Effector memory CD4-positive, alpha-beta T cell (primary cell): Measurements from ENCODE around the gene IGF2.

Experiments used
- DNase-seq, 3 donors: peaks; one replicate each; pipeline ENCODE4 v3.0.0-alpha.2; 2020
- H3K27ac ChIP-seq: 2 replicates; pipeline ENCODE4 v1.7.0; 2013; ENCODE audit warnings: mild to moderate bottlenecking, low read length, moderate library complexity; ENCODE audit not compliant: insufficient read depth, poor library complexity, severe bottlenecking
- H3K27me3 ChIP-seq: replicated peaks from 2 replicates; pipeline ENCODE4 v1.7.0; 2013; ENCODE audit warnings: mild to moderate bottlenecking, low read length; ENCODE audit not compliant: insufficient read depth, control insufficient read depth, poor library complexity, severe bottlenecking
- H3K36me3 ChIP-seq: 2 replicates; pipeline ENCODE4 v1.7.0; 2013; ENCODE audit warnings: mild to moderate bottlenecking, low read length, moderate library complexity; ENCODE audit not compliant: control insufficient read depth, insufficient read depth
- H3K4me1 ChIP-seq: 2 replicates; pipeline ENCODE4 v1.7.0; 2013; ENCODE audit warnings: low read length, mild to moderate bottlenecking; ENCODE audit not compliant: control insufficient read depth, insufficient read depth, poor library complexity, severe bottlenecking
- H3K4me3 ChIP-seq: 2 replicates; pipeline ENCODE4 v1.7.0; 2013; ENCODE audit warnings: low read length, low read depth, mild to moderate bottlenecking; ENCODE audit not compliant: insufficient read depth, poor library complexity, severe bottlenecking
- H3K9me3 ChIP-seq: 2 replicates; pipeline ENCODE4 v1.7.0; 2013; ENCODE audit warnings: mild to moderate bottlenecking, low read length, moderate library complexity; ENCODE audit not compliant: control insufficient read depth

IGF2 gene

GRCh38 chr11:2143799-2144543 lies 4.8 kb upstream of the IGF2 start:
- no peak for DNase-seq
- Histone ChIP-seq H3K27me3 (peaks cover 75% of the 10 kb centered on the region), H3K9me3 (no peaks in the 10 kb centered on the region), H3K27ac (no peak overlapping the region), H3K36me3 (no peaks in the 10 kb centered on the region), H3K4me1 (peaks cover 19% of the 10 kb centered on the region), H3K4me3 (no peak overlapping the region)

- H3K27me3 ChIP-seq = peaks cover 74% of the 10 kb centered on the region
- H3K36me3 ChIP-seq = no peaks in the 10 kb centered on the region
- peaks cover 23% of the 10 kb centered on the region for H3K4me1 ChIP-seq
- no peak for DNase-seq
- H3K4me3 ChIP-seq = no peak overlapping the region
- H3K9me3 ChIP-seq = no peaks in the 10 kb centered on the region
- no peak overlapping the region for H3K27ac ChIP-seq
These were observed 4.2 kb upstream of the IGF2 start for GRCh38 chr11:2143477-2143798.

- Histone ChIP-seq H3K4me3 (no peak overlapping the region), H3K36me3 (no peaks in the 10 kb centered on the region), H3K9me3 (no peaks in the 10 kb centered on the region), H3K27me3 (peaks cover 74% of the 10 kb centered on the region), H3K27ac (no peak overlapping the region), H3K4me1 (peaks cover 24% of the 10 kb centered on the region)
- no peak for DNase-seq
These were observed 3.6 kb upstream of the IGF2 start for GRCh38 chr11:2142762-2143202.

- Histone ChIP-seq H3K27me3 (peaks cover 74% of the 10 kb centered on the region), H3K9me3 (no peaks in the 10 kb centered on the region), H3K4me3 (no peak overlapping the region), H3K4me1 (peaks cover 29% of the 10 kb centered on the region), H3K27ac (no peak overlapping the region), H3K36me3 (no peaks in the 10 kb centered on the region)
- DNase-seq = no peak
These were observed 3.1 kb upstream of the IGF2 start for GRCh38 chr11:2142300-2142759.

GRCh38 chr11:2140411-2141400 lies 1.5 kb upstream of the IGF2 start:
- DNase-seq = no peak
- Histone ChIP-seq H3K4me3 (no peak overlapping the region), H3K9me3 (no peaks in the 10 kb centered on the region), H3K27ac (no peak overlapping the region), H3K27me3 (peaks cover 72% of the 10 kb centered on the region), H3K4me1 (peaks cover 32% of the 10 kb centered on the region), H3K36me3 (no peaks in the 10 kb centered on the region)

GRCh38 chr11:2139621-2140337 lies 590 bp upstream of the IGF2 start:
- peaks cover 32% of the 10 kb centered on the region for H3K4me1 ChIP-seq
- H3K27me3 ChIP-seq = peaks cover 68% of the 10 kb centered on the region
- H3K36me3 ChIP-seq = no peaks in the 10 kb centered on the region
- no peak for DNase-seq
- no peaks in the 10 kb centered on the region for H3K9me3 ChIP-seq
- H3K27ac ChIP-seq = no peak overlapping the region
- no peak overlapping the region for H3K4me3 ChIP-seq

GRCh38 chr11:2138431-2139122 lies 612 bp downstream of the IGF2 start:
- Histone ChIP-seq H3K9me3 (no peaks in the 10 kb centered on the region), H3K27ac (no peak overlapping the region), H3K36me3 (no peaks in the 10 kb centered on the region), H3K4me3 (peak overlapping the region; percentile 49), H3K27me3 (peaks cover 69% of the 10 kb centered on the region), H3K4me1 (peaks cover 22% of the 10 kb centered on the region)
- DNase-seq = no peak

GRCh38 chr11:2138068-2138430 lies 1.1 kb downstream of the IGF2 start:
- Histone ChIP-seq H3K27ac (no peak overlapping the region), H3K36me3 (no peaks in the 10 kb centered on the region), H3K4me1 (peaks cover 21% of the 10 kb centered on the region), H3K4me3 (peak overlapping the region; percentile 49), H3K9me3 (no peaks in the 10 kb centered on the region), H3K27me3 (peaks cover 69% of the 10 kb centered on the region)
- DNase-seq = no peak

GRCh38 chr11:2137202-2138067 lies 1.8 kb downstream of the IGF2 start:
- H3K27ac ChIP-seq = no peak overlapping the region
- H3K36me3 ChIP-seq = no peaks in the 10 kb centered on the region
- H3K4me1 ChIP-seq = peaks cover 21% of the 10 kb centered on the region
- no peak overlapping the region for H3K4me3 ChIP-seq
- peaks cover 66% of the 10 kb centered on the region for H3K27me3 ChIP-seq
- H3K9me3 ChIP-seq = no peaks in the 10 kb centered on the region
- no peak for DNase-seq
